ENCODE data around the gene ARHGDIA. TPM values are rescaled to one million over a fixed set of nuclear protein-coding genes. Genes with fewer than 3 reads are reported as not detected.

Gene ARHGDIA
- total RNA-seq, 1 experiment from 2014 or later: 667 TPM

GRCh38 chr17:81849457-81849856, 21.7 kb downstream of the ARHGDIA start:
- BruUV-seq (replicated peaks): no TSS peak
- no peak overlapping the region for H3K4me3 ChIP-seq (ENCODE audit: low read depth, low read length, poor library complexity, severe bottlenecking)
- H3K9me3 ChIP-seq (ENCODE audit: low read depth, low read length, poor library complexity, severe bottlenecking): no peaks in the 10 kb centered on the region
- POLR2A ChIA-PET (ENCODE audit: low non-redundant PET): no interaction called here
- TF ChIP-seq EZH2 (IDR thresholded peaks at IDR 0.05; ENCODE audit: borderline replicate concordance, low read depth, low read length, poor library complexity, severe bottlenecking) (no peak), CTCF (conservative IDR thresholded peaks at IDR 0.05; ENCODE audit: low read depth, low read length) (no peak)
- H3K27ac ChIP-seq (ENCODE audit: low read depth, low read length, poor library complexity, severe bottlenecking): no peak overlapping the region
- no peaks in the 10 kb centered on the region for H3K27me3 ChIP-seq (replicated peaks; ENCODE audit: insufficient read depth, low read depth, low read length, poor library complexity)
- DNase-seq (ENCODE audit: low spot score): no peak
- H3K4me1 ChIP-seq (ENCODE audit: insufficient read depth, low read length, poor library complexity, severe bottlenecking): no peaks in the 10 kb centered on the region
- H3K36me3 ChIP-seq (ENCODE audit: insufficient read depth, low read length, poor library complexity, severe bottlenecking): peaks cover 81% of the 10 kb centered on the region
- CTCF ChIA-PET: no interaction called here
- intact Hi-C loops (cut with micrococcal nuclease; ENCODE audit: unreplicated experiment): no loop called here

DNA sequence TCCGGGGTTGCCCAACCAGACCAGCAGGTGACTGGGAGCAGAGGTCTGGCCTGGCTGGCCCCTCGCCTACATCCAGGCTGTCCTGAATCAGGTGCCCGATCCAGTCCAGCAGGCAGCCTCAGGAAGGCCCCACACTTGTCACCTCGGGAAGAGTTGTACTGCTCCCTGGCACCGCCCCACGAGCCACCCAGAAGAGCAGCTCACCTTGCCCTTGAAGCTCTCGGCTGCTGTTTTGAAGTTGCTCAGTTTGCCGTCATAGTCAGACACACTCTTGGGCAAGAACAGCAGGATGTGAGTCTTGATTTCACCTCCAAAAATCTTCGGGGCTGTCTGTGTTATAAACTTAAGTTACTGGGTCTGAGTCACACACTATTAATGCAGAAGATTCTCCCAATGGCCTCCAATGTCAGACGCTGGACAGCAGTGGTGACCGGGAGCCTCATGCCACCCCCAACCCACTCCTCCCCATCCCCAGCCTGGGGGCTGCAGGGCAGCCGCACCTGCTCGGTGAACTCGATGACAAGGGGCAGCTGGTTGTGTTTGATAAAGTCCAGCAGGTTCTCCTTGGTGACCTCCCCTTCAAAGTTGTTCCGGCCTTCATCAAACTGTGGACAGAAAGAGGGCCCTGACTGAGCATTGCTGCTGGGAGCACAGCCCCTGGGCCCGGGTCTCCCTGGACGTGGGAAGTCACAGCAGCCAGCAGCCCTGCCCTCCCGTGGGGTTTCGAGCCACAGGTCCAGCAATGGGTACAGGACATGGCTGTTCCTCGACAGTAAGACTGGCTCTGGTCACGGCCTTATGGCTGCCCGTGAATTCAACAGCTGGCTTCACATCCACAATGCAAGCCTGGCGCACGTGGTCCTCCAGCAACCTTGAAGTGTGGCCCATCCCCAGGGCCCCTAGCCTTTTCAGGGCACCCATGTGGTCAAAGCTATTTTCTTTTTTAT, 24.1 kb downstream of the ARHGDIA start:
- no TSS peak for BruUV-seq (replicated peaks)
- H3K36me3 ChIP-seq (ENCODE audit: insufficient read depth, low read length, poor library complexity, severe bottlenecking): peaks cover 76% of the 10 kb centered on the region
- no peak for DNase-seq (ENCODE audit: low spot score)
- POLR2A ChIA-PET (ENCODE audit: low non-redundant PET): no interaction called here
- no peak overlapping the region for H3K27ac ChIP-seq (ENCODE audit: low read depth, low read length, poor library complexity, severe bottlenecking)
- TF ChIP-seq EZH2 (IDR thresholded peaks at IDR 0.05; ENCODE audit: borderline replicate concordance, low read depth, low read length, poor library complexity, severe bottlenecking) (no peak), CTCF (conservative IDR thresholded peaks at IDR 0.05; ENCODE audit: low read depth, low read length) (no peak)
- no peak overlapping the region for H3K4me3 ChIP-seq (ENCODE audit: low read depth, low read length, poor library complexity, severe bottlenecking)
- no peaks in the 10 kb centered on the region for H3K27me3 ChIP-seq (replicated peaks; ENCODE audit: insufficient read depth, low read depth, low read length, poor library complexity)
- H3K9me3 ChIP-seq (ENCODE audit: low read depth, low read length, poor library complexity, severe bottlenecking): no peaks in the 10 kb centered on the region
- no peaks in the 10 kb centered on the region for H3K4me1 ChIP-seq (ENCODE audit: insufficient read depth, low read length, poor library complexity, severe bottlenecking)
- intact Hi-C loops (cut with micrococcal nuclease; ENCODE audit: unreplicated experiment): no loop called here
- CTCF ChIA-PET: no interaction called here

GRCh38 chr17:81845881-81846742, 25.0 kb downstream of the ARHGDIA start:
- no peaks in the 10 kb centered on the region for H3K4me1 ChIP-seq (ENCODE audit: insufficient read depth, low read length, poor library complexity, severe bottlenecking)
- TF ChIP-seq EZH2 (IDR thresholded peaks at IDR 0.05; ENCODE audit: borderline replicate concordance, low read depth, low read length, poor library complexity, severe bottlenecking): no peak
- no peaks in the 10 kb centered on the region for H3K27me3 ChIP-seq (replicated peaks; ENCODE audit: insufficient read depth, low read depth, low read length, poor library complexity)
- no peak for DNase-seq (ENCODE audit: low spot score)
- POLR2A ChIA-PET (ENCODE audit: low non-redundant PET): no interaction called here
- H3K36me3 ChIP-seq (ENCODE audit: insufficient read depth, low read length, poor library complexity, severe bottlenecking): peaks cover 67% of the 10 kb centered on the region
- BruUV-seq (replicated peaks): TSS peak; percentile 9
- CTCF ChIA-PET: no interaction called here
- intact Hi-C loops (cut with micrococcal nuclease; ENCODE audit: unreplicated experiment): no loop called here
- H3K4me3 ChIP-seq (ENCODE audit: low read depth, low read length, poor library complexity, severe bottlenecking): no peak overlapping the region
- no peaks in the 10 kb centered on the region for H3K9me3 ChIP-seq (ENCODE audit: low read depth, low read length, poor library complexity, severe bottlenecking)
- H3K27ac ChIP-seq (ENCODE audit: low read depth, low read length, poor library complexity, severe bottlenecking): no peak overlapping the region

Measured in A673 (cell line).